Right kidney (tissue), 1 donor: ENCODE measurements around the gene TMEM59L.

Source experiments
- DNase-seq: peaks from one replicate; pipeline ENCODE4 v3.0.0-alpha.2; 2016

TMEM59L gene

GRCh38 chr19:18659281-18660050, 46.8 kb downstream of the TMEM59L start:
- DNase-seq, result peak; percentile 45

DNA sequence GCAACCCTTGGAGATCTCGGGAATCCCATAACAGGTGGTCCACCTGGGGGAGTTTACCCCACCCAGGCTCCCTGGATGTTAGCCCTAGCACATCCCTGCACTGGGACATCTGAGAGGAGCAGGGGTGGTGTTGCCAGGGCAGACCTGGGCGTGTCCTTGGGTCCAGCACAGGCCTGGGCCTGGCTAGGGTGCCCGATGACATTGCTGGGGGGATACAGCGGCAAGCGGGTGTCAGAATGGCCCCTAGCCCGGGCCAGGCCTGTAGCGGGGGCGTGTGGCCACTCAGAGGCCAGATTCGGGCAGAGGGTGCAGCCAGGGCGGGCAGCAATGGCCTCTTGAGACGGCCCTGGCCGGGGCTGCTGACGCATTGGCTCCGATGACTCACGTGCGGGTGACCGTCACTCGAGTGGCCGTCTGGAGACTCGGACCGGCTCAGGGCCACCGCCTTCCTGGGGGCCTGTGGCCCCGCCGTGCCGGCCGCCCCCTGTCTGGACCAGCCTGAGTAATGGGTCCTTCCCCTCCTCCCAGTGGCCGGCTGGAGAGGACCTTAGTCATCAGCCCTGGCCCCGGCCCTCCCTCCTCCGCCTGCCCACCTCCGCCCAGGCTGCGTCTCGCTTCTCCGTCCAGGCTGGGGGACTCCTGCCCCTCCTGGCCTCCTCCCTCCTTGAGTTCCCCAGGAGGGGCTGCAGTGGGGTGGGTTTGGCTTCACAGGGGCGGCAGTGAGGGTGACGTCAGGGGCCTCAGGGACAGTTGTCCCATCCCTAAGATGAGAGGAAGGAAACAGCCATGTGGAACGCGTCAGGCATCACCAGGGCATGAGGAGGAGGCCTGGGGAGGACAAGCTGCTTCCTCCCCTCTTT, 47.6 kb downstream of the TMEM59L start:
- peak; percentile 46 for DNase-seq

DNA sequence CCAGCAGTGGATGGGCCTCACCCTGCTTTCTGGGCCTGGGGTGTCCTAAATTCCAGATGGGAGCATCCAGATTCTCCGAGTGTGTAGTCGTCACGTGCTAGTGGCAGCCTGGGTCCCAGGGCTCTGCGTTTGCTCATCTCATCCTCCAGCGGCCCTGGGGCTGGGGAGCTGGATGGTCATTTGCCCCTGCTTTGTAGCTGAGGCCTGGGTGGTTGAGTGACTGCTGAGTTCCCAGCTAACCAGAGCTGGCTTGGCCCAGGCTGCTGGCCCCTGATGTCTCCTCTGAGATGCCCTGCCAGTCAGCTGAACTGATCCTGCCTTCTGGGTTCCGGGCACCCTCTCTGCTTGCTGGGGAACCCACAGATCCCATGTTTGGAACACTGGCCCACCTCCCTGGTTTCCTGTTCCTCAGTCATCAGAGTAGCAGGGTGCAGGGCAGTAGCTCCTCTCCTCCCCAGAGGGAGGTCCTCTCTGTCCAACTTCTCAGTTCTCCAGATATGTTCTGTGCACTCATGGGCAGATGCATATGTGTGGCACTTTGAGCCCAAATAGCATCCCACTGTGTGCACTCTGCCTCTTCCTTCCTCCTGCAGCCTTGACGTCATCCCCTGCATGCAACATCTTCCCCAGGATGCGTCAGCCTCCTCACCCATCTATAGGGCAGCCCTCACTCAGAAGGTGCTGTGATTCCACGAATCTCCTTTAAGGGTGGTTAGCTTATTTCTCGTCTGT, 48.4 kb downstream of the TMEM59L start:
- no peak for DNase-seq

GRCh38 chr19:18662972-18663732, 50.5 kb downstream of the TMEM59L start:
- no peak for DNase-seq

DNA sequence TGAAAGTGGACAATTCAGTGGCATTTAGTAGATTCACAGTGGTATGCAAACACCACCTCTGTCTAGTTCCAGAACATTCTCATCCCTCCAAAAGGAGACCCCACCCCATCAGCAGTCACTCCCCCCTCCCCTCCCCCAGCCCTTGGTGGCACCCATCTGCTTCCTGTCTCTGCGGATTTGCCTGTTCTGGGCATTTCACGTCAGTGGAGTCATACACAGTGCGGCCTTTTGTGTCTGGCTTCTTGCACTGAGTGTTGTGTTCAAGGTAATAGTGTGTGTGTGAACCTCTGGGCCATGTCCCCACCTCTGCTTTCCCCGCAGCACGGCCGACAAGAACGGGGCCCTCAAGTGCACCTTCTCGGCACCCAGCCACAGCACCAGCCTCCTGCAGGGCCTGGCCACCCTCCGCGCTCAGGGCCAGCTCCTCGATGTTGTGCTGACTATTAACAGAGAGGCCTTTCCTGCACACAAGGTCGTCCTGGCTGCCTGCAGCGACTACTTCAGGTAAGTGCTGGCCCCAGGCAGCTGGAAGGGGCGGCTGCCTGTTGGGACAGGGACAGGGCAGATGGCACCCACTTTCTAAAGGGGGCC, 51.4 kb downstream of the TMEM59L start:
- DNase-seq, result no peak

GRCh38 chr19:18665771-18666202, 53.1 kb downstream of the TMEM59L start:
- no peak for DNase-seq

- no peak for DNase-seq
Measured at GRCh38 chr19:18666317-18666716, 53.6 kb downstream of the TMEM59L start.

DNA sequence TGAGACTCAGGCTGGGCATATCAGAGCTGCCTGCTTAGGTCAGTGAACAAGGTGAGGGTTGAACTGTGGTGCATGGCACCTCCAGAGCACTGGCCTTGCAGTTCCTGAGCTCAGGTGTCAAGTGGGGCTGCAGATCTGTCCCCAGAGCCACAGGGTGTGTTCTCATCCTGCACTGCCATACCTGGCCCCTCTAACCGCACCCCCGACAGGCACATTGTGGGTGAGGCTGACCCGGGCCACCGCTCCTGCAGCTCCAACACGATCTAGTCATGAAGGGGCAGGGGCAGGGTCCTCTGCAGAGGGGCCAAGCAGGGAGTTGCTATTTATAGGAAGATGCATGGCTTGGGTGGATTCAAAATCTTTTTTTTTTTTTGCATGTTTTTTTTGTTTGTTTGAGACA, 54.1 kb downstream of the TMEM59L start:
- DNase-seq, result no peak

GRCh38 chr19:18667531-18668251, 55.0 kb downstream of the TMEM59L start:
- no peak for DNase-seq

GRCh38 chr19:18668252-18668631, 55.6 kb downstream of the TMEM59L start:
- no peak for DNase-seq

GRCh38 chr19:18668744-18669523, 56.3 kb downstream of the TMEM59L start:
- DNase-seq, result no peak

GRCh38 chr19:18669524-18669817, 56.8 kb downstream of the TMEM59L start:
- no peak for DNase-seq

GRCh38 chr19:18669883-18670282, 57.2 kb downstream of the TMEM59L start:
- no peak for DNase-seq

- no peak for DNase-seq
Measured at GRCh38 chr19:18670312-18670711, 57.6 kb downstream of the TMEM59L start.
